B cell (primary cell): Measurements from ENCODE around the gene PARVA. TPM values are rescaled to one million over a fixed set of nuclear protein-coding genes. Genes with fewer than 3 reads are reported as not detected.

ENCODE experiments used
- ATAC-seq: fragments of 200-7000 bp; cut with Tn5 transposase; one replicate; pipeline ENCODE4 v1.10.0; 2021; ENCODE audit warnings: low read depth, mild to moderate bottlenecking, moderate number of reproducible peaks, moderate library complexity
- CTCF ChIA-PET: fragments of 350-600 bp; sonication (Branson Sonifier 250); formaldehyde crosslinking; loops from one replicate; lab custom pipeline; 2021; ENCODE audit warnings: antibody characterized with exemption, inconsistent platforms; lab: Charles Lee
- POLR2A ChIA-PET: fragments of 350-600 bp; sonication (Branson Sonifier 250); formaldehyde crosslinking; loops from one replicate; lab custom pipeline; 2021; ENCODE audit warnings: antibody characterized with exemption; lab: Charles Lee
- DNase-seq: peaks from one replicate; pipeline ENCODE4 v3.0.0; 2013
- H2AFZ ChIP-seq: 2 replicates; pipeline ENCODE4 v1.6.1; 2012; ENCODE audit warnings: mild to moderate bottlenecking, low read depth, low read length; ENCODE audit not compliant: insufficient read depth, poor library complexity, severe bottlenecking
- H3K27ac ChIP-seq, 2 donors: 1 replicate in 1 of 2; 2 replicates in 1 of 2; pipeline ENCODE4 v1.5.1; 2012 to 2013; ENCODE audit warnings: low read length in 2 of 2, mild to moderate bottlenecking in 2 of 2, moderate library complexity in 1 of 2
- H3K27me3 ChIP-seq, 4 experiments: fragments of 200-600 bp in 1 of 4; sonication (generic) in 1 of 4; replicated peaks in 1 of 4; 1 replicate in 2 of 4; 2 replicates in 2 of 4; pipeline versions ENCODE4 v1.6.1 to v1.7.0; 2013 to 2016; ENCODE audit warnings: low read length in 3 of 4, mild to moderate bottlenecking in 2 of 4, mixed read lengths in 1 of 4, moderate library complexity in 1 of 4; ENCODE audit not compliant: insufficient read depth in 4 of 4, control insufficient read depth in 3 of 4; ENCODE audit errors: control extremely low read depth in 1 of 4
- H3K36me3 ChIP-seq, 2 experiments: replicated peaks in 1 of 2; 1 replicate in 1 of 2; 2 replicates in 1 of 2; pipeline versions ENCODE4 v1.6.1 to v1.7.1; 2013; ENCODE audit warnings: low read length in 1 of 2; ENCODE audit not compliant: insufficient read depth in 2 of 2, control insufficient read depth in 1 of 2; ENCODE audit errors: control extremely low read depth in 1 of 2, extremely low read depth in 1 of 2
- H3K4me1 ChIP-seq, 2 donors: fragments of 200-600 bp in 1 of 2; sonication (generic) in 1 of 2; 1 replicate in 1 of 2; 2 replicates in 1 of 2; pipeline versions ENCODE4 v1.5.1 to v1.6.1; 2013 to 2017; ENCODE audit warnings: low read length in 2 of 2; ENCODE audit not compliant: control insufficient read depth in 2 of 2, insufficient read depth in 2 of 2
- H3K4me2 ChIP-seq: replicated peaks from 2 replicates; pipeline ENCODE3; 2012; ENCODE audit warnings: mild to moderate bottlenecking, low read depth, low read length; ENCODE audit not compliant: poor library complexity, severe bottlenecking
- H3K4me3 ChIP-seq, 5 experiments: fragments of 200-600 bp in 1 of 5; sonication (generic) in 1 of 5; 1 replicate in 3 of 5; 2 replicates in 2 of 5; pipeline versions ENCODE4 v1.5.1 to v1.7.0; 2011 to 2016; ENCODE audit warnings: low read length in 4 of 5, mild to moderate bottlenecking in 4 of 5, low read depth in 2 of 5, control low read depth in 1 of 5, moderate library complexity in 1 of 5; ENCODE audit not compliant: insufficient read depth in 1 of 5; ENCODE audit errors: control extremely low read depth in 1 of 5, extremely low read depth in 1 of 5
- H3K79me2 ChIP-seq: fragments of 200-600 bp; sonication (generic); one replicate; pipeline ENCODE4 v1.6.0; 2016; ENCODE audit warnings: low read length; ENCODE audit not compliant: control insufficient read depth, insufficient read depth
- H3K9ac ChIP-seq: fragments of 200-600 bp; sonication (generic); 2 replicates; pipeline ENCODE4 v1.6.1; 2017; ENCODE audit warnings: mild to moderate bottlenecking, low read length, moderate library complexity
- H3K9me3 ChIP-seq, 3 donors: one replicate each; pipeline versions ENCODE4 v1.6.1 to v1.7.1; 2013; ENCODE audit warnings: low read length in 2 of 3; ENCODE audit not compliant: control insufficient read depth in 2 of 3, insufficient read depth in 1 of 3; ENCODE audit errors: control extremely low read depth in 1 of 3
- H4K20me1 ChIP-seq: 2 replicates; pipeline ENCODE4 v1.6.0; 2012; ENCODE audit warnings: mild to moderate bottlenecking, low read length; ENCODE audit not compliant: insufficient read depth, control insufficient read depth, poor library complexity, severe bottlenecking
- H3K27ac Mint-ChIP-seq: one replicate; pipeline ENCODE4 v1.8.0; 2021; ENCODE audit warnings: mixed read lengths
- H3K27me3 Mint-ChIP-seq: one replicate; pipeline ENCODE4 v1.8.0; 2021; ENCODE audit warnings: mixed read lengths
- H3K4me1 Mint-ChIP-seq: one replicate; pipeline ENCODE4 v1.8.0; 2021; ENCODE audit warnings: mixed read lengths
- H3K4me3 Mint-ChIP-seq: one replicate; pipeline ENCODE4 v1.8.0; 2021; ENCODE audit warnings: mixed read lengths
- H3K9me3 Mint-ChIP-seq: one replicate; pipeline ENCODE4 v1.8.0; 2022; ENCODE audit warnings: mixed read lengths; ENCODE audit not compliant: insufficient read depth
- CTCF ChIP-seq: fragments of 200-600 bp; IDR thresholded peaks from one replicate; pipeline ENCODE4 v1.8.0; 2022; ENCODE audit warnings: antibody characterized with exemption, mild to moderate bottlenecking
- EZH2 ChIP-seq: IDR thresholded peaks from 2 replicates; pipeline ENCODE4 v1.6.1; 2012; ENCODE audit warnings: borderline replicate concordance, low read depth, mild to moderate bottlenecking, moderate library complexity, low read length; ENCODE audit not compliant: insufficient read depth, poor library complexity, severe bottlenecking
- WGBS: methylation state at CpG from one replicate; pipeline ENCODE4 v1.1.5; 2013; ENCODE audit warnings: missing lambda C conversion rate; ENCODE audit not compliant: insufficient coverage; 5-methylcytosine and 5-hydroxymethylcytosine counted together
- intact Hi-C: fragments of 100-400 bp; cut with micrococcal nuclease; formaldehyde crosslinking; loops from one replicate; pipeline ENCODE4 v1.10.0; 2022
- polyA plus RNA-seq: library from polyadenylated mRNA; depleted of rRNA; stranded (reverse); fragments of >200 nt; gene quantifications from 2 replicates; pipeline ENCODE4 v1.2.3, GENCODE V29; 2012
- total RNA-seq, 2 donors: library from RNA; stranded (reverse); fragments of 120-200 nt in 1 of 2; gene quantifications; 1 replicate in 1 of 2; 2 replicates in 1 of 2; pipeline versions ENCODE4 v1.2.3 to v1.2.4, GENCODE V29; 2013 to 2022

Gene PARVA
- total and polyA plus RNA-seq, 2 donors (not counting 1 experiment from before 2014, with no cell fraction given), result not detected

DNA sequence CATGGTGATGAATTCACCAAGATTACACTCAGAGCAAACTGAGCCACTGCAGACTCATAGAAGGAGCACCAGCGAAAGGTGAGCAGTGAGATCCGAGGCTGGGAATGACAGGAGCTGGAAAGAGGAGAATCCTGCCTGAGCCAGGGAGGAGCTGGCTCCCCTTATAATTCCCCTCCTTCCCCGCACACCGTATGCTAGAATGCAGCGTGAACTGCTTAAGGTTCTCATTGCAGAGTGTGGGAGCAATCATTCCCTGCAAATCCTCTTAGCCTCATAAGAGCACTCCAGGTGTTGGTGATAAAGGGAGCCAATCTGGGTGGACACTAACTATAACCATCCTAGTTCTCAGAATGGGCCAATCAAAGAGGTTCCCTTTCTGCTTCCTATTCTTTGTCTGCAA, 169.3 kb downstream of the PARVA start:
- H3K27ac ChIP-seq, result no peak overlapping the region
- Mint-ChIP-seq H3K27me3 (no peaks in the 10 kb centered on the region), H3K27ac (no peak overlapping the region), H3K4me1 (no peaks in the 10 kb centered on the region), H3K9me3 (no peaks in the 10 kb centered on the region), H3K4me3 (no peak overlapping the region)
- ATAC-seq (no peak), DNase-seq (no peak)
- H3K9me3 ChIP-seq, result no peaks in the 10 kb centered on the region
- peaks cover 0 to 4% (median 0%) of the 10 kb centered on the region in 4 experiments for H3K27me3 ChIP-seq
- H4K20me1 ChIP-seq, result no peaks in the 10 kb centered on the region
- no peak for TF ChIP-seq CTCF
- no peak for TF ChIP-seq EZH2
- H3K4me2 ChIP-seq, result no peak overlapping the region
- intact Hi-C loops, result no loop called here
- H3K9ac ChIP-seq, result no peak overlapping the region
- H3K4me3 ChIP-seq, result no peak overlapping the region
- no peaks in the 10 kb centered on the region for H3K4me1 ChIP-seq
- H3K36me3 ChIP-seq, result no peaks in the 10 kb centered on the region
- WGBS, result no CpG with 5 or more reads among the region's 5 CpGs
- ChIA-PET CTCF (no interaction called here), POLR2A (no interaction called here)
- no peaks in the 10 kb centered on the region for H3K79me2 ChIP-seq
- H2AFZ ChIP-seq, result no peak overlapping the region

GRCh38 chr11:12547953-12548650, 170.7 kb downstream of the PARVA start:
- Histone ChIP-seq H3K27ac (no peak overlapping the region), H3K4me2 (no peak overlapping the region), H2AFZ (no peak overlapping the region), H3K4me3 (no peak overlapping the region), H4K20me1 (no peaks in the 10 kb centered on the region), H3K9ac (no peak overlapping the region), H3K9me3 (no peaks in the 10 kb centered on the region), H3K4me1 (no peaks in the 10 kb centered on the region), H3K79me2 (no peaks in the 10 kb centered on the region), H3K27me3 (no peaks in the 10 kb centered on the region), H3K36me3 (no peaks in the 10 kb centered on the region)
- ChIA-PET POLR2A (no interaction called here), CTCF (no interaction called here)
- H3K4me1 Mint-ChIP-seq, result no peaks in the 10 kb centered on the region
- ATAC-seq (no peak), DNase-seq (no peak)
- H3K9me3 Mint-ChIP-seq, result no peaks in the 10 kb centered on the region
- intact Hi-C loops, result no loop called here
- H3K27me3 Mint-ChIP-seq, result no peaks in the 10 kb centered on the region
- no peak overlapping the region for H3K27ac Mint-ChIP-seq
- 100% methylated on average over 2 of the region's 5 CpGs for WGBS
- H3K4me3 Mint-ChIP-seq, result no peak overlapping the region
- TF ChIP-seq EZH2, result no peak
- TF ChIP-seq CTCF, result no peak
